ENCODE data around the gene NEURL3.
"Not testable (repeated sequence)": the region's sequence is repeated elsewhere in the genome, so short reads cannot be mapped to it uniquely, and the experiment has no call there.

NEURL3 gene

GRCh38 chr2:96506016-96506906 lies 1.1 kb upstream of the NEURL3 start:
- DNase-seq (ENCODE audit: low read depth), result no peak

GRCh38 chr2:96503637-96504243 lies 1.4 kb downstream of the NEURL3 start:
- DNase-seq (ENCODE audit: low read depth), result no peak

- DNase-seq (ENCODE audit: low read depth), result no peak
These were observed 2.1 kb downstream of the NEURL3 start for GRCh38 chr2:96502891-96503636.

GRCh38 chr2:96501886-96502810 lies 3.0 kb downstream of the NEURL3 start:
- DNase-seq (ENCODE audit: low read depth), result no peak

- DNase-seq (ENCODE audit: low read depth), result no peak
These were observed 3.7 kb downstream of the NEURL3 start for GRCh38 chr2:96501471-96501874.

- DNase-seq (ENCODE audit: low read depth), result no peak
These were observed 4.6 kb downstream of the NEURL3 start for GRCh38 chr2:96500385-96501066.

- no peak for DNase-seq (ENCODE audit: low read depth)
These were observed 5.8 kb downstream of the NEURL3 start for GRCh38 chr2:96499061-96499960.

GRCh38 chr2:96498611-96499010 lies 6.5 kb downstream of the NEURL3 start:
- DNase-seq (ENCODE audit: low read depth), result not testable (repeated sequence)

- DNase-seq (ENCODE audit: low read depth), result no peak
These were observed 7.1 kb downstream of the NEURL3 start for GRCh38 chr2:96498021-96498431.

GRCh38 chr2:96495982-96496629 lies 9.1 kb downstream of the NEURL3 start:
- DNase-seq (ENCODE audit: low read depth), result no peak

- no peak for DNase-seq (ENCODE audit: low read depth)
These were observed 11.0 kb downstream of the NEURL3 start for GRCh38 chr2:96494188-96494587.

GRCh38 chr2:96493072-96493471 lies 12.1 kb downstream of the NEURL3 start:
- no peak for DNase-seq (ENCODE audit: low read depth)

- no peak for DNase-seq (ENCODE audit: low read depth)
These were observed 13.2 kb downstream of the NEURL3 start for GRCh38 chr2:96491860-96492497.

GRCh38 chr2:96489663-96490062 lies 15.5 kb downstream of the NEURL3 start:
- DNase-seq (ENCODE audit: low read depth), result no peak

- no peak for DNase-seq (ENCODE audit: low read depth)
These were observed 15.9 kb downstream of the NEURL3 start for GRCh38 chr2:96489261-96489660.

GRCh38 chr2:96486696-96487095 lies 18.5 kb downstream of the NEURL3 start:
- no peak for DNase-seq (ENCODE audit: low read depth)

- peak; percentile 56 for DNase-seq (ENCODE audit: low read depth)
These were observed 19.2 kb downstream of the NEURL3 start for GRCh38 chr2:96485751-96486651.

- DNase-seq (ENCODE audit: low read depth), result no peak
These were observed 19.8 kb downstream of the NEURL3 start for GRCh38 chr2:96485350-96485749.
